Panc1 (cell line): ENCODE measurements around the gene ERF. TPM values are rescaled to one million over a fixed set of nuclear protein-coding genes. Genes with fewer than 3 reads are reported as not detected.
A peak's percentile ranks its signal among the peaks of the same experiment; 100 is the strongest.

Source experiments
- ATAC-seq: fragments of 200-7000 bp; cut with Tn5 transposase; 2 replicates; pipeline ENCODE4 v1.9.1; 2020; ENCODE audit warnings: mild to moderate bottlenecking, moderate library complexity
- BruUV-seq: library from RNA; stranded (reverse); fragments of 400-500 nt; replicated peaks from 2 replicates; lab custom pipeline; 2021; lab: Mats Ljungman, UMichigan
- CTCF ChIA-PET: fragments of 300-600 bp; sonication (Branson Sonifier 250); formaldehyde crosslinking; loops from one replicate; lab custom pipeline; 2022; ENCODE audit warnings: antibody characterized with exemption; lab: Charles Lee
- POLR2A ChIA-PET: fragments of 300-600 bp; sonication (Branson Sonifier 250); formaldehyde crosslinking; loops from one replicate; lab custom pipeline; 2022; ENCODE audit warnings: antibody characterized with exemption; lab: Charles Lee
- DNase-seq: peaks from one replicate; pipeline ENCODE4 v3.0.0-alpha.2; 2010; ENCODE audit warnings: low read depth, low spot score
- H3K27ac ChIP-seq: 2 replicates; pipeline ENCODE4 v1.5.1; 2011; ENCODE audit warnings: mild to moderate bottlenecking, low read length, inconsistent platforms
- H3K27me3 ChIP-seq: fragments of 200-500 bp; sonication (Bioruptor generic); 2 replicates; pipeline ENCODE4 v1.6.0; 2014; ENCODE audit warnings: low read length, inconsistent platforms; ENCODE audit not compliant: control insufficient read depth, insufficient read depth
- H3K36me3 ChIP-seq: fragments of 200-500 bp; sonication (Bioruptor generic); 2 replicates; pipeline ENCODE4 v1.5.1; 2014; ENCODE audit warnings: inconsistent platforms, mild to moderate bottlenecking, low read length, moderate library complexity; ENCODE audit not compliant: control insufficient read depth, insufficient read depth
- H3K4me1 ChIP-seq: 2 replicates; pipeline ENCODE4 v1.5.1; 2011; ENCODE audit warnings: inconsistent platforms, mild to moderate bottlenecking, low read length, moderate library complexity; ENCODE audit not compliant: control insufficient read depth, insufficient read depth
- H3K4me3 ChIP-seq, 2 experiments: 2 replicates each; pipeline ENCODE4 v1.5.1; 2011 to 2012; ENCODE audit warnings: low read depth in 2 of 2, low read length in 2 of 2, mild to moderate bottlenecking in 2 of 2, inconsistent platforms in 1 of 2, moderate library complexity in 1 of 2
- H3K9me3 ChIP-seq: fragments of 200-500 bp; sonication (Bioruptor generic); 2 replicates; pipeline ENCODE4 v1.5.1; 2014; ENCODE audit warnings: low read depth, mild to moderate bottlenecking, inconsistent platforms, low read length, moderate library complexity; ENCODE audit not compliant: control insufficient read depth, insufficient read depth
- POLR2AphosphoS5 ChIP-seq: IDR thresholded peaks from 2 replicates; pipeline ENCODE4 v1.6.1; 2012; ENCODE audit warnings: mild to moderate bottlenecking, low read depth, low read length, moderate library complexity
- REST ChIP-seq, 2 experiments: IDR thresholded peaks; 2 replicates each; pipeline ENCODE4 v1.6.1; 2011 to 2012; ENCODE audit warnings: low read depth in 2 of 2, control low read depth in 1 of 2, low read length in 1 of 2, mild to moderate bottlenecking in 1 of 2, moderate library complexity in 1 of 2; ENCODE audit not compliant: insufficient read depth in 1 of 2
- SIN3A ChIP-seq: IDR thresholded peaks from 2 replicates; pipeline ENCODE4 v1.6.1; 2012; ENCODE audit warnings: low read depth, mild to moderate bottlenecking, low read length, moderate library complexity, borderline replicate concordance; ENCODE audit not compliant: insufficient read depth
- TCF7L2 ChIP-seq: IDR thresholded peaks from 2 replicates; pipeline ENCODE4 v1.6.1; 2011; ENCODE audit warnings: mild to moderate bottlenecking, low read depth, low read length, inconsistent platforms
- in situ Hi-C: cut with HindIII; loops from 2 replicates; pipeline ENCODE4 v1.10.0; 2016; ENCODE audit warnings: low sequenced_read_pairs, low pct_unique_long_range_greater_than_20kb
- intact Hi-C: fragments of 100-400 bp; cut with micrococcal nuclease; formaldehyde crosslinking; loops from one replicate; pipeline ENCODE4 v1.10.0; 2022; ENCODE audit not compliant: unreplicated experiment
- total RNA-seq: library from RNA; stranded (reverse); gene quantifications from one replicate; pipeline ENCODE4 v1.2.1, GENCODE V29; 2021; ENCODE audit not compliant: unreplicated experiment
- TF ChIP-seq, protein P1 (sequence below): fragments of 450-650 bp; IDR thresholded peaks from 2 replicates; pipeline ENCODE4 v1.5.1; 2017; ENCODE audit warnings: mild to moderate bottlenecking

The ERF gene
- total RNA-seq, 1 experiment from 2014 or later, result 85.7 TPM

DNA sequence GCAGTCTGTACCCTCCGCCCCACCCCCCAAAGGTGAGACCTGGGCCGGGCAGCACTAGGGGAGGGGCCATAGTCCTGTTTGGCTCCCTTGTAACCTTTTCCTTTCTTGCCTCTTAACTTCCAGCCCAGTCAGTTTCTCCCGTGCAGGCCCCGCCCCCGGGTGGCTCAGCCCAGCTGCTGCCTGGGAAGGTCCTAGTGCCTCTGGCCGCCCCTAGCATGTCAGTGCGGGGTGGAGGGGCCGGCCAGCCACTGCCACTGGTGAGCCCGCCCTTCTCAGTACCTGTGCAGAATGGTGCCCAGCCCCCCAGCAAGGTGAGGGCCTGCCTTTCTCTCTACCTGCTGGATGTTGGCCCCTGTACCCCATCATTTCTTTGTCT lies 36.5 kb upstream of the ERF start:
- Histone ChIP-seq H3K4me1 (no peaks in the 10 kb centered on the region), H3K27ac (no peak overlapping the region), H3K36me3 (no peaks in the 10 kb centered on the region; the same call in 1 of the 2 replicates), H3K27me3 (no peaks in the 10 kb centered on the region), H3K4me3 (no peak overlapping the region), H3K9me3 (no peaks in the 10 kb centered on the region)
- no peak for TF ChIP-seq TCF7L2
- TF ChIP-seq REST (IDR thresholded peaks at IDR 0.05; ENCODE audit: insufficient read depth in 1 of 2, low read depth in 2 of 2, low read length in 1 of 2), result no peak
- no peak for TF ChIP-seq POLR2AphosphoS5
- TF ChIP-seq SIN3A, result no peak
- TF ChIP-seq, protein P1, sequence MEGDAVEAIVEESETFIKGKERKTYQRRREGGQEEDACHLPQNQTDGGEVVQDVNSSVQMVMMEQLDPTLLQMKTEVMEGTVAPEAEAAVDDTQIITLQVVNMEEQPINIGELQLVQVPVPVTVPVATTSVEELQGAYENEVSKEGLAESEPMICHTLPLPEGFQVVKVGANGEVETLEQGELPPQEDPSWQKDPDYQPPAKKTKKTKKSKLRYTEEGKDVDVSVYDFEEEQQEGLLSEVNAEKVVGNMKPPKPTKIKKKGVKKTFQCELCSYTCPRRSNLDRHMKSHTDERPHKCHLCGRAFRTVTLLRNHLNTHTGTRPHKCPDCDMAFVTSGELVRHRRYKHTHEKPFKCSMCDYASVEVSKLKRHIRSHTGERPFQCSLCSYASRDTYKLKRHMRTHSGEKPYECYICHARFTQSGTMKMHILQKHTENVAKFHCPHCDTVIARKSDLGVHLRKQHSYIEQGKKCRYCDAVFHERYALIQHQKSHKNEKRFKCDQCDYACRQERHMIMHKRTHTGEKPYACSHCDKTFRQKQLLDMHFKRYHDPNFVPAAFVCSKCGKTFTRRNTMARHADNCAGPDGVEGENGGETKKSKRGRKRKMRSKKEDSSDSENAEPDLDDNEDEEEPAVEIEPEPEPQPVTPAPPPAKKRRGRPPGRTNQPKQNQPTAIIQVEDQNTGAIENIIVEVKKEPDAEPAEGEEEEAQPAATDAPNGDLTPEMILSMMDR, result no peak
- no TSS peak for BruUV-seq
- in situ Hi-C loops, result no loop called here
- ChIA-PET POLR2A (interaction anchor here (0.6 kb wide), 1 partner anchor 9 kb away, joined by 5 read pairs; no protein-coding TSS in a partner anchor), CTCF (interaction anchor here (0.6 kb wide), 2 partner anchors 9 to 44 kb away, joined by 3 to 13 read pairs; no protein-coding TSS in a partner anchor)
- peak; percentile 26; the same call in 1 of the 2 replicates for ATAC-seq
- DNase-seq, result no peak
- intact Hi-C loops, result no loop called here

GRCh38 chr19:42290523-42291434 lies 35.9 kb upstream of the ERF start:
- H3K4me3 ChIP-seq, result no peak overlapping the region
- no peak overlapping the region for H3K27ac ChIP-seq
- ChIA-PET CTCF (interaction anchor here (0.6 kb wide), 1 partner anchor 10 kb away, joined by 3 read pairs; no protein-coding TSS in a partner anchor), POLR2A (no interaction called here)
- peaks cover 6% of the 10 kb centered on the region for H3K4me1 ChIP-seq
- H3K27me3 ChIP-seq, result no peaks in the 10 kb centered on the region
- intact Hi-C loops, result no loop called here
- ATAC-seq (peak; percentile 71), DNase-seq (no peak)
- no peaks in the 10 kb centered on the region; the same call in 1 of the 2 replicates for H3K36me3 ChIP-seq
- in situ Hi-C loops, result no loop called here
- BruUV-seq, result no TSS peak
- H3K9me3 ChIP-seq, result no peaks in the 10 kb centered on the region
- TF ChIP-seq TCF7L2, result no peak
- TF ChIP-seq, protein P1, result peak; percentile 78
